Measurements from ENCODE around the gene TP53INP2. TPM values are rescaled to one million over a fixed set of nuclear protein-coding genes. Genes with fewer than 3 reads are reported as not detected.
"Not testable (repeated sequence)": the region's sequence is repeated elsewhere in the genome, so short reads cannot be mapped to it uniquely, and the experiment has no call there.

Gene TP53INP2
- 13.6 TPM for polyA plus RNA-seq (2013, experiment 1 of 2; ENCODE audit: insufficient read length)
- polyA plus RNA-seq (2013, experiment 2 of 2; ENCODE audit: insufficient read length) = 12.4 TPM

- DNase-seq = peak; percentile 89
These were observed at the start of gene TP53INP2 for GRCh38 chr20:34704177-34705007. Gene TP53INP2 (plus strand): TSS chr20:34704344. CDS start chr20:34708740, 4,396 bp downstream.

- not testable (repeated sequence) for DNase-seq
These were observed 45.5 kb upstream of the TP53INP2 start for GRCh38 chr20:34658654-34659053.

- DNase-seq = peak; percentile 38
These were observed 42.3 kb upstream of the TP53INP2 start for GRCh38 chr20:34661811-34662210.

- peak; percentile 17 for DNase-seq
These were observed 40.8 kb upstream of the TP53INP2 start for GRCh38 chr20:34663213-34663943.

GRCh38 chr20:34664751-34665150, 39.4 kb upstream of the TP53INP2 start:
- DNase-seq = not testable (repeated sequence)

- DNase-seq = no peak
These were observed 35.0 kb upstream of the TP53INP2 start for GRCh38 chr20:34669094-34669493.

- no peak for DNase-seq
These were observed 30.7 kb upstream of the TP53INP2 start for GRCh38 chr20:34673412-34673811.

- no peak for DNase-seq
These were observed 28.6 kb upstream of the TP53INP2 start for GRCh38 chr20:34675561-34675960.

GRCh38 chr20:34675993-34676641, 28.0 kb upstream of the TP53INP2 start:
- DNase-seq = no peak

GRCh38 chr20:34676642-34677373, 27.3 kb upstream of the TP53INP2 start, which contains the start of gene PIGU:
Gene PIGU (minus strand): TSS chr20:34677092. CDS start chr20:34677085, 7 bp downstream.
- peak; percentile 91 for DNase-seq

GRCh38 chr20:34680586-34681175, 23.5 kb upstream of the TP53INP2 start:
- DNase-seq = no peak

GRCh38 chr20:34683667-34684066, 20.5 kb upstream of the TP53INP2 start:
- no peak for DNase-seq

GRCh38 chr20:34689486-34689885, 14.7 kb upstream of the TP53INP2 start:
- DNase-seq = no peak

- no peak for DNase-seq
These were observed 12.3 kb upstream of the TP53INP2 start for GRCh38 chr20:34691838-34692237.

GRCh38 chr20:34693414-34693813, 10.7 kb upstream of the TP53INP2 start:
- DNase-seq = no peak

GRCh38 chr20:34701405-34702085, 2.6 kb upstream of the TP53INP2 start:
- DNase-seq = no peak

GRCh38 chr20:34703061-34703423, 1.1 kb upstream of the TP53INP2 start:
- DNase-seq = no peak

- DNase-seq = peak; percentile 9
These were observed 544 bp upstream of the TP53INP2 start for GRCh38 chr20:34703424-34704176.

GRCh38 chr20:34705008-34705396, 858 bp downstream of the TP53INP2 start:
- DNase-seq = no peak
